HG03571 (cell line): ENCODE results near the gene MS4A10.
"Not testable (repeated sequence)": the region's sequence is repeated elsewhere in the genome, so short reads cannot be mapped to it uniquely, and the experiment has no call there.

ENCODE experiments used
- ATAC-seq: cut with Tn5 transposase; IDR thresholded peaks from one replicate; pipeline ENCODE4 v1.9.1; 2021; ENCODE audit not compliant: unreplicated experiment

The MS4A10 gene

GRCh38 chr11:60821827-60822599, 36.9 kb downstream of the MS4A10 start:
- no peak for ATAC-seq

GRCh38 chr11:60823745-60824306, 38.7 kb downstream of the MS4A10 start:
- ATAC-seq, result not testable (repeated sequence)

GRCh38 chr11:60825118-60825517, 40.0 kb downstream of the MS4A10 start:
- ATAC-seq, result no peak

GRCh38 chr11:60825790-60826189, 40.7 kb downstream of the MS4A10 start:
- no peak for ATAC-seq

GRCh38 chr11:60830478-60831142, 45.5 kb downstream of the MS4A10 start:
- ATAC-seq, result no peak

- ATAC-seq, result peak; percentile 78
These were observed 46.0 kb downstream of the MS4A10 start for GRCh38 chr11:60831143-60831500.

- no peak for ATAC-seq
These were observed 46.5 kb downstream of the MS4A10 start for GRCh38 chr11:60831501-60832079.

- ATAC-seq, result no peak
These were observed 49.8 kb downstream of the MS4A10 start for GRCh38 chr11:60834742-60835533.

- ATAC-seq, result no peak
These were observed 50.4 kb downstream of the MS4A10 start for GRCh38 chr11:60835534-60835846.

GRCh38 chr11:60836866-60837515, 51.9 kb downstream of the MS4A10 start:
- ATAC-seq, result no peak

- ATAC-seq, result no peak
These were observed 53.0 kb downstream of the MS4A10 start for GRCh38 chr11:60838132-60838531.

- ATAC-seq, result no peak
These were observed 55.6 kb downstream of the MS4A10 start for GRCh38 chr11:60840470-60841430.

- peak; percentile 78 for ATAC-seq
These were observed 56.9 kb downstream of the MS4A10 start, which contains the start of gene CCDC86 for GRCh38 chr11:60841797-60842667. Gene CCDC86 (plus strand): TSS chr11:60842113. CDS start chr11:60842125, 12 bp downstream.

GRCh38 chr11:60842668-60843600, 57.8 kb downstream of the MS4A10 start:
- no peak for ATAC-seq

- no peak for ATAC-seq
These were observed 59.1 kb downstream of the MS4A10 start for GRCh38 chr11:60844045-60844869.

GRCh38 chr11:60844870-60845221, 59.7 kb downstream of the MS4A10 start:
- no peak for ATAC-seq

- no peak for ATAC-seq
These were observed 60.2 kb downstream of the MS4A10 start for GRCh38 chr11:60845338-60845737.
